ENCODE data around the gene NTRK1. TPM values are rescaled to one million over a fixed set of nuclear protein-coding genes. Genes with fewer than 3 reads are reported as not detected.
A peak's percentile ranks its signal among the peaks of the same experiment; 100 is the strongest.

Gene NTRK1
- total and polyA plus RNA-seq, 2 of the 13 experiments (the other 11 are each of a cell fraction or from before 2014, with no cell fraction given) = not detected

- ATAC-seq (no peak), DNase-seq (ENCODE audit: low spot score) (no peak), FAIRE-seq (no peak)
- H3K79me2 ChIP-seq (ENCODE audit: insufficient read depth, low read length) = no peaks in the 10 kb centered on the region
- peak overlapping the region; percentile 39; the same call in 1 of the 2 replicates for H3K4me2 ChIP-seq (ENCODE audit: low read depth, low read length)
- H3K27ac ChIP-seq (ENCODE audit: extremely low read length, insufficient read depth, low read length) = no peak overlapping the region
- POLR2A ChIA-PET = no interaction called here
- 8% methylated on average over 10 of the region's 11 CpGs for WGBS (ENCODE audit: low lambda C conversion rate)
- peaks cover 16% of the 10 kb centered on the region; the same call in 1 of the 2 replicates for H3K4me1 ChIP-seq (ENCODE audit: insufficient read depth, low read length)
- BruUV-seq (replicated peaks) = no TSS peak
- 0 out of 2 replicates have a peak, but pooled peaks cover 4% of the 10 kb centered on the region for H4K20me1 ChIP-seq (ENCODE audit: insufficient read depth, low read length)
- in situ Hi-C loops (cut with HindIII; ENCODE audit: extremely low pct_ligation_motif_present, low pct_unique_long_range_greater_than_20kb) = loop anchor here (10.0 kb wide), 1 partner anchor 228 kb away; no protein-coding TSS in a partner anchor
- H3K36me3 ChIP-seq (replicated peaks in 1 of 2; ENCODE audit: control insufficient read depth in 1 of 2, insufficient read depth in 2 of 2, low read length in 2 of 2) = no peaks in the 10 kb centered on the region
- H3K27me3 ChIP-seq (ENCODE audit: control insufficient read depth in 1 of 2, insufficient read depth in 2 of 2, low read length in 2 of 2) = peaks cover 26 to 81% of the 10 kb centered on the region in 2 experiments
- intact Hi-C loops (cut with micrococcal nuclease; ENCODE audit: unreplicated experiment) = no loop called here
- CTCF ChIA-PET (ENCODE audit: low intra/inter-chr PET ratio, low total read pairs) = no interaction called here
- no peak overlapping the region for H2AFZ ChIP-seq (ENCODE audit: low read length)
- TF ChIP-seq TEAD3 (CRISPR knock-in tag; optimal IDR thresholded peaks at IDR 0.05; ENCODE audit: borderline replicate concordance) (no peak), ZNF775 (CRISPR knock-in tag; IDR thresholded peaks at IDR 0.05; ENCODE audit: borderline replicate concordance) (no peak), MTF2 (CRISPR knock-in tag; IDR thresholded peaks at IDR 0.05; ENCODE audit: borderline replicate concordance) (no peak), JARID2 (CRISPR knock-in tag; IDR thresholded peaks at IDR 0.05; ENCODE audit: insufficient replicate concordance) (no peak), CSRNP2 (CRISPR knock-in tag; conservative IDR thresholded peaks at IDR 0.05; ENCODE audit: low read depth) (no peak), RBM39 (IDR thresholded peaks at IDR 0.05; ENCODE audit: low read depth, low read length, poor library complexity, severe bottlenecking) (no peak), ZNF850 (CRISPR knock-in tag; conservative IDR thresholded peaks at IDR 0.05) (no peak), SOX5 (CRISPR knock-in tag; IDR thresholded peaks at IDR 0.05; ENCODE audit: borderline replicate concordance) (no peak), ZNF567 (CRISPR knock-in tag; IDR thresholded peaks at IDR 0.05; ENCODE audit: borderline replicate concordance) (no peak), ZNF569 (CRISPR knock-in tag; IDR thresholded peaks at IDR 0.05; ENCODE audit: borderline replicate concordance) (no peak), CENPX (CRISPR knock-in tag; IDR thresholded peaks at IDR 0.05) (no peak)
- TF ChIP-seq, protein P1, sequence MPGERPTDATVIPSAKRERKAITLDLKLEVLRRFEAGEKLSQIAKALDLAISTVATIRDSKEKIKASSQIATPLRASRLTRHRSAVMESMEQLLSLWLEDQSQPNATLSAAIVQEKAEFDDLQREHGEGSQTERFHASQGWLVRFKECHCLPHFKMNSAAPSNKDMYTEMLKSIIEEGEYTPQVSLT (CRISPR knock-in tag; IDR thresholded peaks at IDR 0.05; ENCODE audit: borderline replicate concordance, low read depth) = no peak
- TF ChIP-seq, protein P2, sequence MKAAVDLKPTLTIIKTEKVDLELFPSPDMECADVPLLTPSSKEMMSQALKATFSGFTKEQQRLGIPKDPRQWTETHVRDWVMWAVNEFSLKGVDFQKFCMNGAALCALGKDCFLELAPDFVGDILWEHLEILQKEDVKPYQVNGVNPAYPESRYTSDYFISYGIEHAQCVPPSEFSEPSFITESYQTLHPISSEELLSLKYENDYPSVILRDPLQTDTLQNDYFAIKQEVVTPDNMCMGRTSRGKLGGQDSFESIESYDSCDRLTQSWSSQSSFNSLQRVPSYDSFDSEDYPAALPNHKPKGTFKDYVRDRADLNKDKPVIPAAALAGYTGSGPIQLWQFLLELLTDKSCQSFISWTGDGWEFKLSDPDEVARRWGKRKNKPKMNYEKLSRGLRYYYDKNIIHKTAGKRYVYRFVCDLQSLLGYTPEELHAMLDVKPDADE (CRISPR knock-in tag; IDR thresholded peaks at IDR 0.05) = no peak
- no peak overlapping the region for H3K4me3 ChIP-seq (replicated peaks in 1 of 3; ENCODE audit: insufficient read depth in 1 of 3, low read depth in 2 of 3, low read length in 3 of 3)
- no peaks in the 10 kb centered on the region for H3K9me3 ChIP-seq (ENCODE audit: low read length)
- no peak overlapping the region for H3K9ac ChIP-seq (ENCODE audit: insufficient read depth, low read depth, low read length)
Measured at GRCh38 chr1:156922986-156923669, 62.5 kb downstream of the NTRK1 start.

Measured in HepG2 (cell line).